Measurements from ENCODE around the gene ELAPOR1. TPM values are rescaled to one million over a fixed set of nuclear protein-coding genes. Genes with fewer than 3 reads are reported as not detected.

The ELAPOR1 gene
- total and polyA plus RNA-seq, 2 donors (not counting 3 experiments of a cell fraction or from before 2014, with no cell fraction given) = 1.0 to 1.1 TPM

GRCh38 chr1:109131059-109131458 lies 17.1 kb downstream of the ELAPOR1 start:
- DNase-seq (ENCODE audit: low read depth, low spot score) (no peak), FAIRE-seq (no peak)
- BruUV-seq (replicated peaks) = no TSS peak

More at GRCh38 chr1:109131059-109131458, 17.1 kb downstream of the ELAPOR1 start:
- Histone ChIP-seq H3K9me3 (replicated peaks; ENCODE audit: control insufficient read depth, insufficient read depth, low read length) (no peaks in the 10 kb centered on the region), H3K27ac (ENCODE audit: insufficient read depth, low read depth, low read length) (no peak overlapping the region), H3K36me3 (ENCODE audit: control insufficient read depth in 2 of 2, extremely low read depth in 1 of 2, insufficient read depth in 2 of 2, low read length in 2 of 2) (no peaks in the 10 kb centered on the region), H3K4me3 (replicated peaks in 1 of 3; ENCODE audit: insufficient read depth in 1 of 3, low read depth in 1 of 3, low read length in 3 of 3) (no peak overlapping the region), H2AFZ (ENCODE audit: low read depth, low read length) (no peak overlapping the region), H3K4me1 (ENCODE audit: control insufficient read depth, extremely low read depth, insufficient read depth, low read length) (no peaks in the 10 kb centered on the region), H3K27me3 (ENCODE audit: control insufficient read depth in 2 of 2, insufficient read depth in 2 of 2, low read length in 2 of 2) (peaks cover 0 to 3% of the 10 kb centered on the region in 2 experiments), H3K79me2 (ENCODE audit: control insufficient read depth, insufficient read depth, low read length) (no peaks in the 10 kb centered on the region), H4K20me1 (replicated peaks; ENCODE audit: control insufficient read depth, extremely low read depth, insufficient read depth, low read length) (no peaks in the 10 kb centered on the region), H3K4me2 (ENCODE audit: insufficient read depth, low read length) (no peak overlapping the region), H3K9me1 (replicated peaks; ENCODE audit: control insufficient read depth, extremely low read depth, insufficient read depth, low read length) (no peaks in the 10 kb centered on the region), H3K9ac (replicated peaks; ENCODE audit: extremely low read depth, insufficient read depth, low read length) (no peak overlapping the region)
- intact Hi-C loops (cut with micrococcal nuclease) (no loop called here), dilution Hi-C loops (cut with MboI; ENCODE audit: extremely low pct_ligation_motif_present, low sequenced_read_pairs) (no loop called here)
- ChIA-PET CTCF (interaction anchor here (1.3 to 1.4 kb wide), 4 partner anchors 10 to 18 kb away, joined by 3 to 11 read pairs (median 4); a partner anchor contains a TSS), POLR2A (no interaction called here)
- TF ChIP-seq EZH2 (IDR thresholded peaks at IDR 0.05; ENCODE audit: borderline replicate concordance, low read depth, low read length, severe bottlenecking) (no peak), MAX (IDR thresholded peaks at IDR 0.05; ENCODE audit: insufficient read depth, insufficient read length) (no peak), MYC (IDR thresholded peaks at IDR 0.05; ENCODE audit: low read depth, low read length) (no peak), JUN (IDR thresholded peaks at IDR 0.05; ENCODE audit: borderline replicate concordance, insufficient read depth, insufficient read length, low read depth) (no peak), GATA2 (IDR thresholded peaks at IDR 0.05; ENCODE audit: insufficient read depth, insufficient read length, low read depth, low read length) (no peak), POLR2A (IDR thresholded peaks at IDR 0.05; ENCODE audit: low read depth, low read length) (no peak), POLR2AphosphoS5 (IDR thresholded peaks at IDR 0.05; ENCODE audit: insufficient read depth, low read depth, low read length) (no peak), CTCF (IDR thresholded peaks at IDR 0.05; ENCODE audit: extremely low read depth in 1 of 2, insufficient read depth in 1 of 2, low read depth in 1 of 2, low read length in 2 of 2) (no peak), FOS (IDR thresholded peaks at IDR 0.05; ENCODE audit: borderline replicate concordance, insufficient read depth, low read length) (no peak)
